SK-N-MC (cell line): ENCODE data around the gene ACSBG1.

Source experiments
- EZH2 ChIP-seq: fragments of 200-600 bp; sonication (generic); IDR thresholded peaks from one replicate; pipeline ENCODE4 v1.6.1; 2017; ENCODE audit warnings: antibody characterized with exemption
- POLR2AphosphoS5 ChIP-seq: IDR thresholded peaks from 2 replicates; pipeline ENCODE4 v1.6.1; 2012; ENCODE audit warnings: mild to moderate bottlenecking, low read depth, low read length, borderline replicate concordance

GRCh38 chr15:78229431-78230406, 4.6 kb downstream of the ACSBG1 start:
- TF ChIP-seq POLR2AphosphoS5 (no peak), EZH2 (no peak)
